Measurements from ENCODE around the gene RAB21. TPM values are rescaled to one million over a fixed set of nuclear protein-coding genes. Genes with fewer than 3 reads are reported as not detected.

RAB21 gene
- total and polyA plus RNA-seq, 4 experiments from 2014 or later, result 38.3 to 77.2 (median 59.8) TPM

DNA sequence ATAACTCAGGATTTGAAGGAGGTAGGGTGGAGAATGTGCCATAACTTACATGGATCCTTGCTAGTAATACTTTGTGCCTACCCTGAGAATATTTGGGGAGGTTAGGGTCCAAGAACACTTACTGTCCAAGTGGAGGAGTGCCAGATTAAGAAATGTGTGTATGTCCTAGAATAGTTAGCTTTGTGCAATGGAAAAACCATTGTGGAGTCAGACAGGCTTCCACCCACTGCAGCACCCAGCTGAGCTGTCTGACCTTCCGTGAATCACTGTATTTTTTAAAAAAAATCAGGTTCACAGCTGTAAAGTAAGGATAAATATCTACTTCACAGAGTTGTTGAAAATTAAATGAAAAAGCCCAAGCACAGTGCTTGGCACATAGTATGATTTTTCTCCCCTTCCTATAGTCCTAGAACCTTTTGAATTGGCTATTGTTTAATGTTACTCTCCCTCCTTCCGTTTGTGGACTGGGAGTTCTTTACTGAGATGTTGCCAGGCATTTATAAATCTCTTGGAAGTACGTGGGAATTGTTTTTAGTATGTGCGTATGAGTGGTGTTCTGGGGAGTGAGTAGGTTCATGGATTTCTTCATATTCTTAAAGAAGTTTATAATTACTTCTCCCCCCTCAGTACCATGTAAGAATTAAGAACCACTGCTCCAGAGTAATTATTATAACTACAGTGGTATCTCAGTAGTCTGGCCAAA, 9.2 kb downstream of the RAB21 start:
- peaks cover 2 to 27% (median 20%) of the 10 kb centered on the region in 8 donors for H3K9me3 Mint-ChIP-seq
- intact Hi-C loops (cut with micrococcal nuclease), result no loop called here
- H3K27ac Mint-ChIP-seq, result no peak overlapping the region
- no peaks in the 10 kb centered on the region for H3K27me3 Mint-ChIP-seq
- ChIA-PET POLR2A (ENCODE audit: partially characterized antibody) (no interaction called here), CTCF (ENCODE audit: partially characterized antibody) (interaction anchor here (0.9 kb wide), 1 partner anchor 17 kb away, joined by 3 read pairs; no protein-coding TSS in a partner anchor)
- no peak for DNase-seq
- H3K36me3 ChIP-seq (ENCODE audit: insufficient read depth, low read length), result peaks cover 10% of the 10 kb centered on the region
- H3K4me1 ChIP-seq (ENCODE audit: insufficient read depth, low read length), result peaks cover 39% of the 10 kb centered on the region
- peaks cover 48 to 77% (median 63%) of the 10 kb centered on the region in 4 donors for H3K4me1 Mint-ChIP-seq
- peaks cover 36 to 39% of the 10 kb centered on the region in 2 donors for H3K36me3 Mint-ChIP-seq
- H3K4me3 ChIP-seq (ENCODE audit: low read length in 2 of 2), result no peak overlapping the region
- H3K27me3 ChIP-seq (ENCODE audit: insufficient read depth, low read length), result no peaks in the 10 kb centered on the region
- H3K27ac ChIP-seq (ENCODE audit: low read depth, low read length), result no peak overlapping the region
- peak overlapping the region in 4 of 8 donors; percentile 36 to 50 (median 38) for H3K4me3 Mint-ChIP-seq
- peaks cover 0 to 18% of the 10 kb centered on the region in 2 donors for H3K9me3 ChIP-seq (ENCODE audit: control insufficient read depth in 1 of 2, low read length in 2 of 2)

DNA sequence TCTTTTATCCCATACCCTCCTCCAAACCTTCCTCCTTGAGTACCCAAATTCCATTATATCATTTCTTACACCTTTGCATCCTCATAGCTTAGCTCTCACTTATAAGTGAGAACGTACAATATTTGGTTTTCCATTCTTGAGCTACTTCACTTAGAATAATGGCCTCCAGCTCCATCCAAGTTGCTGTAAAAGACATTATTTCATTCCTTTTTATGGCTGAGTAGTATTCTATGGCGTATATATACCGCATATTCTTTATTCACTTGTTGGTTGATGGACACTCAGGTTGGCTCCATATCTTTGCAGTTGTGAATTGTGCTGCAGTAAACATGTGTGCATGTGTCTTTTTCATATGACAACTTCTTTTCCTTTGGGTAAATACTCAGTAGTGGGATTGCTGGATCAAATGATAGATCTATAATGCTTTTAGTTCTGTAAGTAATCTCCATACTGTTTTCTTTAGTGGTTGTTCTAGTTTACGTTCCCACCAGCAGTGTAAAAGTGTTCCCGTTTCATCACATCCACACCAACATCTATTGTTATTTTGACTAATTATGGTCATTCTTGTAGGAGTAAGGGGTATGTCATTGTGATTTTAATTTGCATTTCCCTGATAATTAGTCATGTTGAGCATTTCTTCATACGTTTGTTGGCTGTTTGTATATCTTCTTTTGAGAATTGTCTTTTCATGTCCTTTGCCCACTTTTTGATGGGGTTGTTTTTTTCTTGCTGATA, 10.1 kb downstream of the RAB21 start:
- H3K27ac Mint-ChIP-seq, result peak overlapping the region in 1 of 7 donors; percentile 65
- no peaks in the 10 kb centered on the region for H3K27me3 ChIP-seq (ENCODE audit: insufficient read depth, low read length)
- peak overlapping the region in 6 of 8 donors; percentile 0 to 74 (median 29) for H3K4me3 Mint-ChIP-seq
- peaks cover 0 to 8% of the 10 kb centered on the region in 2 donors for H3K9me3 ChIP-seq (ENCODE audit: control insufficient read depth in 1 of 2, low read length in 2 of 2)
- H3K4me1 ChIP-seq (ENCODE audit: insufficient read depth, low read length), result peaks cover 41% of the 10 kb centered on the region
- no peak for DNase-seq
- H3K27me3 Mint-ChIP-seq, result no peaks in the 10 kb centered on the region
- no peak overlapping the region for H3K4me3 ChIP-seq (ENCODE audit: low read length in 2 of 2)
- peaks cover under 1% of the 10 kb centered on the region for H3K36me3 ChIP-seq (ENCODE audit: insufficient read depth, low read length)
- intact Hi-C loops (cut with micrococcal nuclease), result no loop called here
- H3K9me3 Mint-ChIP-seq, result peaks cover 2 to 18% (median 11%) of the 10 kb centered on the region in 8 donors
- H3K36me3 Mint-ChIP-seq, result peaks cover 29% of the 10 kb centered on the region in 2 donors
- peaks cover 46 to 72% (median 59%) of the 10 kb centered on the region in 4 donors for H3K4me1 Mint-ChIP-seq
- H3K27ac ChIP-seq (ENCODE audit: low read depth, low read length), result no peak overlapping the region
- CTCF ChIA-PET (ENCODE audit: partially characterized antibody), result interaction anchor here (0.7 kb wide), 1 partner anchor 81 kb away, joined by 3 read pairs; no protein-coding TSS in a partner anchor
- POLR2A ChIA-PET (ENCODE audit: partially characterized antibody), result no interaction called here

DNA sequence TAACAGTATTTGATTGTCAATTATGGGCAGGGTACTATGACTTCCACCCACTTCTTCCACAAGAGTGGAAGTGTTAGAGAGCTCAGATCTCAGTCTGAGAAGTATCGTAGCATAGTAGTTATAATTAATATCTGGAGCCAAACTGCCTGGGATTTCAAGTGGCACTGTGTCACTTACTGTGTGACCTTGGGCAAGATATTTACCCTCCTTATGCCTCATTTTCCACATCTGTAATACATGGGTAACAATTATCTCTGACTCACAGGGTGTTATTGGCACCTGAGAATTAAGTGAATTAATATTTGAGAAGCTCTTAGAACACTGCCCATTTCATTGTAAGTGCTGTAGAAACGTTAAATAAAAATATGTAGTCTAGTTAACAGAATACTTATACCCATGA, 11.5 kb downstream of the RAB21 start:
- peak overlapping the region in 2 of 8 donors; percentile 9 to 46 for H3K4me3 Mint-ChIP-seq
- H3K27ac Mint-ChIP-seq, result peak overlapping the region in 1 of 7 donors; percentile 10
- H3K9me3 ChIP-seq (ENCODE audit: control insufficient read depth in 1 of 2, low read length in 2 of 2), result no peaks in the 10 kb centered on the region
- peaks cover 0 to 3% (median 0%) of the 10 kb centered on the region in 8 donors for H3K9me3 Mint-ChIP-seq
- H3K27me3 ChIP-seq (ENCODE audit: insufficient read depth, low read length), result no peaks in the 10 kb centered on the region
- peaks cover 41% of the 10 kb centered on the region for H3K4me1 ChIP-seq (ENCODE audit: insufficient read depth, low read length)
- peaks cover 25 to 27% of the 10 kb centered on the region in 2 donors for H3K36me3 Mint-ChIP-seq
- H3K4me1 Mint-ChIP-seq, result peaks cover 46 to 66% (median 55%) of the 10 kb centered on the region in 4 donors
- CTCF ChIA-PET (ENCODE audit: partially characterized antibody), result interaction anchor here (1.1 kb wide), 2 partner anchors 81 to 129 kb away, joined by 3 read pairs; no protein-coding TSS in a partner anchor
- intact Hi-C loops (cut with micrococcal nuclease), result no loop called here
- no peaks in the 10 kb centered on the region for H3K27me3 Mint-ChIP-seq
- H3K27ac ChIP-seq (ENCODE audit: low read depth, low read length), result no peak overlapping the region
- no peak overlapping the region for H3K4me3 ChIP-seq (ENCODE audit: low read length in 2 of 2)
- H3K36me3 ChIP-seq (ENCODE audit: insufficient read depth, low read length), result peaks cover 12% of the 10 kb centered on the region
- POLR2A ChIA-PET (ENCODE audit: partially characterized antibody), result interaction anchor here (1.9 kb wide), 1 partner anchor 8 kb away, joined by 8 read pairs; no protein-coding TSS in a partner anchor
- no peak for DNase-seq

DNA sequence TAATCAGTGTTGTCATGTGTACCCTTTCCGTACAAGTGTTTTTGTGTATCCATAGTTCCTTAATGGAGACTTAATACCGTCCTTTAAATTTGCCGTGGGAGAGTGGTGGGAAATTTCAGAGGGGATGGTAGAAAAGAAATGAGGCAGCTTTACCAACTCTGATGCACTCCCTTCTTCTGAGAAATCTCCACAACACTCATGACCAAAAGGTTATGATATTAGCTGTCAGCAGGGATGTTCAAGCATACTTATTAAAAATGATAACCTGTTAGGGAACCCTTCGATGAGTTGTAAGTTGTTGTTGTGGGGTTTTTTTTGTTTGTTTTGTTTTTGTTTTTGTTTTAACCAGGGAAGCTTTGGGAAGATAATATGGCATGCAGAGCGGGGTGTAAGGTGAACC, 12.5 kb downstream of the RAB21 start:
- Histone ChIP-seq H3K4me3 (ENCODE audit: low read length in 2 of 2) (no peak overlapping the region), H3K9me3 (ENCODE audit: control insufficient read depth in 1 of 2, low read length in 2 of 2) (no peaks in the 10 kb centered on the region), H3K4me1 (ENCODE audit: insufficient read depth, low read length) (peaks cover 41% of the 10 kb centered on the region), H3K27ac (ENCODE audit: low read depth, low read length) (no peak overlapping the region), H3K36me3 (ENCODE audit: insufficient read depth, low read length) (peaks cover 20% of the 10 kb centered on the region), H3K27me3 (ENCODE audit: insufficient read depth, low read length) (no peaks in the 10 kb centered on the region)
- ChIA-PET POLR2A (ENCODE audit: partially characterized antibody) (interaction anchor here (1.9 kb wide), 1 partner anchor 9 kb away, joined by 8 read pairs; no protein-coding TSS in a partner anchor), CTCF (ENCODE audit: partially characterized antibody) (interaction anchor here (1.1 kb wide), 2 partner anchors 80 to 130 kb away, joined by 3 read pairs; no protein-coding TSS in a partner anchor)
- peaks cover 46 to 66% (median 55%) of the 10 kb centered on the region in 4 donors for H3K4me1 Mint-ChIP-seq
- intact Hi-C loops (cut with micrococcal nuclease), result no loop called here
- H3K9me3 Mint-ChIP-seq, result peaks cover 0 to 3% (median 0%) of the 10 kb centered on the region in 8 donors
- H3K27ac Mint-ChIP-seq, result peak overlapping the region in 5 of 7 donors; percentile 2 to 86 (median 50)
- no peaks in the 10 kb centered on the region for H3K27me3 Mint-ChIP-seq
- H3K4me3 Mint-ChIP-seq, result peak overlapping the region in 6 of 8 donors; percentile 20 to 62 (median 35)
- H3K36me3 Mint-ChIP-seq, result peaks cover 31 to 36% of the 10 kb centered on the region in 2 donors
- no peak for DNase-seq

DNA sequence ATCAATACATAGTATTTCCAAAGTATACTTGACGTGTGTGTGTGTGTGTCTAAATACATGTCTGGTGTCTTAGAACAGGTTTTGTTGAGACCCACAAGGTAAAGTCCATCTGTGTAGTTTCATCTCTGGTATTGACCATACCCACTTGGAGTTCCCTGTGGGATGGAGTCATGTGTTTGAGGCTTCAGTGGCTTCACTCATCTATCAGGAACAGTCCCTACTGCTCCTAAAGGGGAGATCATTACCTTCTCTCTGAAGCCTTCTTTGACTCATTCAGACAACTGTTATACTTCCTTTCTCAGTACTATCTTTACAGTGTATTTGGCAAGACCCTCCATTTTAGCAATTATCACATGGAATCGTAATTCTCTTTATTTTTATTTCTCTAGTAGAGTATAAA, 14.2 kb downstream of the RAB21 start:
- Histone ChIP-seq H3K27me3 (ENCODE audit: insufficient read depth, low read length) (no peaks in the 10 kb centered on the region), H3K9me3 (ENCODE audit: control insufficient read depth in 1 of 2, low read length in 2 of 2) (no peaks in the 10 kb centered on the region), H3K4me1 (ENCODE audit: insufficient read depth, low read length) (peaks cover 41% of the 10 kb centered on the region), H3K27ac (ENCODE audit: low read depth, low read length) (no peak overlapping the region), H3K4me3 (ENCODE audit: low read length in 2 of 2) (no peak overlapping the region), H3K36me3 (ENCODE audit: insufficient read depth, low read length) (peaks cover 21% of the 10 kb centered on the region)
- POLR2A ChIA-PET (ENCODE audit: partially characterized antibody), result no interaction called here
- H3K9me3 Mint-ChIP-seq, result peaks cover 0 to 3% (median 0%) of the 10 kb centered on the region in 8 donors
- H3K27ac Mint-ChIP-seq, result peak overlapping the region in 3 of 7 donors; percentile 2 to 69 (median 45)
- intact Hi-C loops (cut with micrococcal nuclease), result no loop called here
- no peaks in the 10 kb centered on the region for H3K27me3 Mint-ChIP-seq
- no peak for DNase-seq
- H3K4me1 Mint-ChIP-seq, result peaks cover 42 to 56% (median 48%) of the 10 kb centered on the region in 4 donors
- peak overlapping the region in 1 of 8 donors; percentile 43 for H3K4me3 Mint-ChIP-seq
- CTCF ChIA-PET (ENCODE audit: partially characterized antibody), result interaction anchor here (1.2 kb wide), 1 partner anchor 11 kb away, joined by 6 read pairs; no protein-coding TSS in a partner anchor
- H3K36me3 Mint-ChIP-seq, result peaks cover 29 to 48% of the 10 kb centered on the region in 2 donors

DNA sequence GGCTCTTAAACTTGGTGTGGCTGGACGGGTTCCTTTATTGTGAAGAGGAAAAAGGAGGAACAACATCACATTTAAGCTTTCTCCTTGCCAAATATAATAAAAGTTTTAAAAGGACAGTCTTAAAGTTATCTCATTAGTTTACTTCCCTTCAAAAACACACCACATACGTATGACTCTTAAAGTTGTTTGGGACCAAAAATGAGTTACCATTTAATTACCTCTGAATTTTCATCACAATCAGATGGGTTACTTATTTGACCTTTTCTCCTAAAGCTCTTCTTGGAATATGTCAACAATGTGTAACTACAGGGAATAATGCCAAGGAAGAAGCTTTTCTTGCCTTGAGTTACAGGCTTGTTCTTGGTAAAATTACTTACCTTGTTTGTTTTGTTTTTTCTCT, 16.4 kb downstream of the RAB21 start:
- Mint-ChIP-seq H3K36me3 (peaks cover 27 to 50% of the 10 kb centered on the region in 2 donors), H3K9me3 (no peaks in the 10 kb centered on the region), H3K27me3 (no peaks in the 10 kb centered on the region), H3K27ac (no peak overlapping the region), H3K4me1 (peaks cover 29 to 35% (median 31%) of the 10 kb centered on the region in 4 donors), H3K4me3 (no peak overlapping the region)
- Histone ChIP-seq H3K36me3 (ENCODE audit: insufficient read depth, low read length) (peaks cover 24% of the 10 kb centered on the region), H3K27ac (ENCODE audit: low read depth, low read length) (no peak overlapping the region), H3K4me1 (ENCODE audit: insufficient read depth, low read length) (peaks cover 27% of the 10 kb centered on the region), H3K4me3 (ENCODE audit: low read length in 2 of 2) (no peak overlapping the region), H3K27me3 (ENCODE audit: insufficient read depth, low read length) (no peaks in the 10 kb centered on the region), H3K9me3 (ENCODE audit: control insufficient read depth in 1 of 2, low read length in 2 of 2) (no peaks in the 10 kb centered on the region)
- ChIA-PET CTCF (ENCODE audit: partially characterized antibody) (no interaction called here), POLR2A (ENCODE audit: partially characterized antibody) (no interaction called here)
- intact Hi-C loops (cut with micrococcal nuclease), result no loop called here
- DNase-seq, result no peak

DNA sequence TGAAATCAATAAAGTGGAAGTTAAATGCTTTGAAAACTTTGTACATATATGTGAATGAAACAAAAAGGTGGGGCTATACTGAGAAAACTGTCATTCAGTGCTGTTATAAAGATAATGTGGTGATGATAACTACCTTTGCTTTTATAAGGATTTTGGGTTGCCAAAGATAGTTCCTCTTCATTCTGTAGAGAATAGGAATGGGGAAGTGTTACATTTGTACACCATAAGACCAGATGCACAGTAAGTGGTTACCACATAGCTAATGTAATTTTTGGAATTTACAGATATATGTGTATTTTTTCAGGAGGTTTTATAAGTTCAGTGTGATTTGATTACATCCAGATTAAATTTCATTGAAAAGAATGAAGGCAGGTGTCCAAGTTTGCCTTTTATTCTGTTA, 18.1 kb downstream of the RAB21 start:
- DNase-seq, result no peak
- H3K9me3 Mint-ChIP-seq, result no peaks in the 10 kb centered on the region
- intact Hi-C loops (cut with micrococcal nuclease), result no loop called here
- ChIA-PET CTCF (ENCODE audit: partially characterized antibody) (interaction anchor here (1.2 to 1.3 kb wide), 2 partner anchors 7 to 110 kb away, joined by 3 to 6 read pairs; no protein-coding TSS in a partner anchor), POLR2A (ENCODE audit: partially characterized antibody) (no interaction called here)
- Histone ChIP-seq H3K4me3 (ENCODE audit: low read length in 2 of 2) (no peak overlapping the region), H3K4me1 (ENCODE audit: insufficient read depth, low read length) (peaks cover 12% of the 10 kb centered on the region), H3K36me3 (ENCODE audit: insufficient read depth, low read length) (peaks cover 28% of the 10 kb centered on the region), H3K9me3 (ENCODE audit: control insufficient read depth in 1 of 2, low read length in 2 of 2) (no peaks in the 10 kb centered on the region), H3K27me3 (ENCODE audit: insufficient read depth, low read length) (no peaks in the 10 kb centered on the region), H3K27ac (ENCODE audit: low read depth, low read length) (no peak overlapping the region)
- no peaks in the 10 kb centered on the region for H3K27me3 Mint-ChIP-seq
- H3K27ac Mint-ChIP-seq, result peak overlapping the region in 3 of 7 donors; percentile 16 to 29 (median 16)
- peaks cover 12 to 19% (median 18%) of the 10 kb centered on the region in 4 donors for H3K4me1 Mint-ChIP-seq
- peaks cover 34 to 59% of the 10 kb centered on the region in 2 donors for H3K36me3 Mint-ChIP-seq
- H3K4me3 Mint-ChIP-seq, result no peak overlapping the region

Data from CD4-positive, alpha-beta memory T cell (primary cell).